Measurements from ENCODE around the gene NOS1. TPM values are rescaled to one million over a fixed set of nuclear protein-coding genes. Genes with fewer than 3 reads are reported as not detected.

Gene NOS1
- total RNA-seq, 1 donor from 2014 or later = not detected

- Mint-ChIP-seq H3K4me3 (ENCODE audit: unreplicated experiment) (no peak overlapping the region), H3K9me3 (ENCODE audit: low read depth) (no peaks in the 10 kb centered on the region), H3K4me1 (ENCODE audit: low read depth) (no peaks in the 10 kb centered on the region), H3K27ac (ENCODE audit: unreplicated experiment) (no peak overlapping the region), H3K27me3 (ENCODE audit: low read depth) (peaks cover 19% of the 10 kb centered on the region), H3K36me3 (ENCODE audit: low read depth) (no peaks in the 10 kb centered on the region)
- DNase-seq (ENCODE audit: low spot score) = no peak
- no peak for TF ChIP-seq CTCF (IDR thresholded peaks at IDR 0.05)
Measured at GRCh38 chr12:117350140-117350539, 11.3 kb downstream of the NOS1 start.

GRCh38 chr12:117347588-117347987 lies 13.8 kb downstream of the NOS1 start:
- Mint-ChIP-seq H3K4me3 (ENCODE audit: unreplicated experiment) (no peak overlapping the region), H3K36me3 (ENCODE audit: low read depth) (no peaks in the 10 kb centered on the region), H3K27ac (ENCODE audit: unreplicated experiment) (no peak overlapping the region), H3K9me3 (ENCODE audit: low read depth) (peaks cover 5% of the 10 kb centered on the region), H3K4me1 (ENCODE audit: low read depth) (no peaks in the 10 kb centered on the region), H3K27me3 (ENCODE audit: low read depth) (peaks cover 10% of the 10 kb centered on the region)
- no peak for DNase-seq (ENCODE audit: low spot score)
- TF ChIP-seq CTCF (IDR thresholded peaks at IDR 0.05) = no peak

GRCh38 chr12:117344716-117345115 lies 16.7 kb downstream of the NOS1 start:
- DNase-seq (ENCODE audit: low spot score) = no peak
- peaks cover 5% of the 10 kb centered on the region for H3K9me3 Mint-ChIP-seq (ENCODE audit: low read depth)
- no peak overlapping the region for H3K27ac Mint-ChIP-seq (ENCODE audit: unreplicated experiment)
- TF ChIP-seq CTCF (IDR thresholded peaks at IDR 0.05) = no peak
- H3K4me1 Mint-ChIP-seq (ENCODE audit: low read depth) = no peaks in the 10 kb centered on the region
- no peaks in the 10 kb centered on the region for H3K36me3 Mint-ChIP-seq (ENCODE audit: low read depth)
- peaks cover 11% of the 10 kb centered on the region for H3K27me3 Mint-ChIP-seq (ENCODE audit: low read depth)
- H3K4me3 Mint-ChIP-seq (ENCODE audit: unreplicated experiment) = no peak overlapping the region

- Mint-ChIP-seq H3K36me3 (ENCODE audit: low read depth) (no peaks in the 10 kb centered on the region), H3K9me3 (ENCODE audit: low read depth) (peaks cover 5% of the 10 kb centered on the region), H3K27ac (ENCODE audit: unreplicated experiment) (no peak overlapping the region), H3K27me3 (ENCODE audit: low read depth) (peaks cover 14% of the 10 kb centered on the region), H3K4me1 (ENCODE audit: low read depth) (no peaks in the 10 kb centered on the region), H3K4me3 (ENCODE audit: unreplicated experiment) (no peak overlapping the region)
- TF ChIP-seq CTCF (IDR thresholded peaks at IDR 0.05) = no peak
- DNase-seq (ENCODE audit: low spot score) = no peak
Measured at GRCh38 chr12:117343849-117344248, 17.6 kb downstream of the NOS1 start.

- DNase-seq (ENCODE audit: low spot score) = no peak
- H3K27me3 Mint-ChIP-seq (ENCODE audit: low read depth) = peaks cover 13% of the 10 kb centered on the region
- no peak overlapping the region for H3K27ac Mint-ChIP-seq (ENCODE audit: unreplicated experiment)
- no peak for TF ChIP-seq CTCF (IDR thresholded peaks at IDR 0.05)
- peaks cover 5% of the 10 kb centered on the region for H3K9me3 Mint-ChIP-seq (ENCODE audit: low read depth)
- H3K4me3 Mint-ChIP-seq (ENCODE audit: unreplicated experiment) = no peak overlapping the region
- no peaks in the 10 kb centered on the region for H3K4me1 Mint-ChIP-seq (ENCODE audit: low read depth)
- no peaks in the 10 kb centered on the region for H3K36me3 Mint-ChIP-seq (ENCODE audit: low read depth)
Measured at GRCh38 chr12:117343296-117343695, 18.1 kb downstream of the NOS1 start.
